Effector CD8-positive, alpha-beta T cell (primary cell): ENCODE measurements around the gene WNT10A.
A peak's percentile ranks its signal among the peaks of the same experiment; 100 is the strongest.

Experiments
- DNase-seq: peaks from one replicate; lab custom pipeline; 2025; lab: John Stamatoyannopoulos, UW

Gene WNT10A

DNA sequence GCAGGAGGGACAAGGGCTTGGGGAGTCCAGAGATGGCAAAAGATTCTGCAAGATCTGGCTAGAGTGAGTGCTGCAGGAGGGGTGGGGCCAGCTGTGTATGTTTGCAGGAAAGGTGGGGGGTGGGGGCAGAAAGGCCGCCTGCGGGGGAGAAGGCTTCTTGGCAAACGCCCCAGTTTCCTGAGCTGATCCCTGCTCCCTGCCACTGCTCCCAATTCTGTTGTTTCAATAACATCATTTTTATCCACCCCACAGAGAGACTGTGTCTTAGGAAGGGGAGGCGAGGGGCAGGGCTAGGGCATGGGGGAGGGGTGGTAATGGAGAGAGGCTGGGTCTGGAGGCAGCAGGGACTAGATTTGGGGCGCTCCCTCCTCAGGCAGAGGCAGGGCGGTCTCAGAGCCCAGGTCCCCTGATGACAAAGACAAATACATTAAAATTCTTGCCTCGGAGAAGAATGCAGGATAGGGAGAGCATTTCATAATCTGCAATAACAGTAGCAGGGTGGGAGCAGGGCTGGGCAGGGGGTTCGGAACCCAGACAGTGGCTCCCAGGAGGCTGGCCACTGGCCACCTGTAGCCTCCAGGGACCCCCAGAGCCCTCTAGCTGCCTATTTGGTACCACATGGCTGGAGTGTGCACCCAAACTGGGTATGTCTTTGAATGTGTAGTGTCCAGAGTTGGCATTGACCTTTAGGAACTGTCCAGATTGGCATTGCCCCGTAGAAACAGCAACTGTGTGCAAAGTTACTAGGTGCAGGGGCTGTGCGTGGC, 23.1 kb upstream of the WNT10A start:
- no peak for DNase-seq

DNA sequence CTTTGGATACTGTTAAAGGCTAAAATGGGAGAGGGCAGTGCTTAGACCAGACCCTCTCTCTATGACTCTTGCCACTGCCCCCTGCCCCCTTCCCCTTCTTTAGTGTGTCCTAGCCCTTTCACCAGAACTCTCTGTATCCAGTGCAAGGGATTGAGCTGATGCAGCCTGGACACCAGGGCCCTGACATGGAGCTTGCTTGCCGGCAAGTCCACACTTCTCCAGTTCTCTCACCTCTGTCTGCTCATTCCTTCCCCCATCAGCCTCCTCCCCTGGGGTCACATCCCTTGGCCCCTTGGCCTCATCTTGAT, 22.6 kb upstream of the WNT10A start:
- DNase-seq, result no peak

DNA sequence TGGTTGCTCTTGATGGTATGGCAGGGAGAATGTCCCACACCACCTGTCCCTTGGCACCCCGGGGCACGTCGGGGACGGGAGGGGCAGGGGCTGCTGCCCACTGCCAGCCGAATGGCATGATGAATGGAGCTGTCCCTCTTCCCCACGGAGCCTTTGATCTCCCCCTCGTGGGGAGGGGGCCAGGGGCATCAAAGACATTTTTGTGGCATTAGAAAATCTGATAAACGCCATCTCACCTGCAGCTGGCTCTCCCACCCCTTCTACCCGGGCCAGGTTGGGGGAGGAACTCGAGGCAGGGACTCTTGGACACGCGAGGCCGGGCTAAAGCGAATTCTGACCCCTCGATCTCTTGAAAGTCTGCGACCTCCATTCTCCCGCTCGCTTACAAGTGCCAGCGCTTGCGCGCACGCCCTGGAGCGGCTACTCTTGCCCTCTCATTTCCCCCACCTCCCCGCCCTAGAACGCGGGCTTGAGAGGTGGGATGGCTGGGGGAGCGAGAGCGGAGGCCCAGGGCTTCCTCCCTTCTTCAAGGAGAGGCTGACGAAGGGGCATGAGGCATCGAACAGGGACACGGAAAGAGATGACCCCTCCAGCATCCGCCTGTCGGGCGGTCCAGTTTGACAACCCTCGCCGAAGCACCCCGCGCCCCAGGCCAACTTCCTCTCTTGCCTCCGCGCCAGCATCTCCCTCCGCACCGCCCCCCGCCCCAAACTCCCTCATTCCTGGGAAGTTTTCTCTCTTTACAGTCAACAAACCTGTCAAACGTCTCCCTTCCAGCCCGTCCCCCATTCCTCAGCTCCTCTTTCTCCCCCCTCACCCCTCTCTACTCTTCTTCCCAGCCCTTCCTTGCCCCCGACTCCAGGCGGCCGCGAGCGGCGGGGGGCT, 21.7 kb upstream of the WNT10A start:
- no peak for DNase-seq

DNA sequence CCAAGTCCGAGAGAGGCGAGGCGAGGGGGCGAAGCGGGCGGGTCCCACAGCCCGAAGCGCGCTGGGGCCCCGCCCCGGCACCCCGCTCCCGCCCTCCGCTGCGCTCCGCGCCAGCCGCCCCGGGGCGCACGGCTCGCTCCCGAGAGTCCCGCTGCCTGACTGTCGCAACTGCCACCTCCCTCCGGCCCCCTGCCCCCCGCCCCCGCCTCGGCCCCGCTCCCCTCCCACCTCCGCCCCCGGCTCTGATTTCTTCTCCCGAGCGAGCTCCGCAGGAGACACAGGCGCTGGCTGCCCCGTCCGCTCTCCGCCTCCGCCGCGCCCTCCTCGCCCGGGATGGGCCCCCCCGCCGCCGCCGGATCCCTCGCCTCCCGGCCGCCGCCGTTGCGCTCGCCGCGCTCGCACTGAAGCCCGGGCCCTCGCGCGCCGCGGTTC, 21.1 kb upstream of the WNT10A start, which contains the start of gene WNT6:
WNT6 (plus strand) TSS at position 250 of the 432 bp plus-strand sequence. CDS start 233 bp downstream, outside the sequence.
- no peak for DNase-seq

DNA sequence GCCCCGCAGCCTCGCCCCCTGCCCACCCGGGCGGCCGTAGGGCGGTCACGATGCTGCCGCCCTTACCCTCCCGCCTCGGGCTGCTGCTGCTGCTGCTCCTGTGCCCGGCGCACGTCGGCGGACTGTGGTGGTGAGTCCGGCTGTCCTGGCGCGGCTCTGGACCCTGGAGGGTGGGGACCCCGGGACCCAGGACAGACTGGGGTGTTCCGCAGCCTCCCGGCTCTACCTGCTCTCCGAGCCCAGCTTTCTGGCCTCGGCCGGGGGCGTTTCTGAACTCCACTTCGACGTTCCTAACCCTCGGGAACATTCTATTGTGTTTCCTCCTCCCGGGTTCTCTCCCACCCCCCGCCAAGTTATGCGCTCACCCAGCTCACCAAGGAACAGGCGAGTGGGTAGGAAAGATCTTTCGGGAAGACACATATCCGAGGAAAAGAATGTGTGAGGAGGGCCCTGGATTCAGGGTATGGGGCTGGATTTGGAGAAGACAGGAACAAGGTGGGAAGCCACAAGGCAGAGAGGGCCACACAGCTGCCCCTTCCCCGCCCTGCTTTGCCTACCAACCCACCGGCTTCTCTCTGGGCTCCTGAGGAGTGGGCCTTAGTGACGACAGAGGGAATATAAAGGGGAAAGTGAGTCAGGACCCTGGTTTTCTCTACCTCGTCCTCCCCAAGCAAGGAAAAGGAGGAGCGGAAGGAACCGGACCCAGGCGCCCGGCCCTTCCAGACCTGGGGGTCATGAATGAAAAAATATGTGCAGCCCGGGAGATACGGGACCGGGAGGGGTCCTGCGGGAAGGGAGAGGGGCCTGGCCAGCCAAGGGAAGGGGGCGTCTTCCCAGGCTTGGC, 20.4 kb upstream of the WNT10A start:
- DNase-seq, result no peak

DNA sequence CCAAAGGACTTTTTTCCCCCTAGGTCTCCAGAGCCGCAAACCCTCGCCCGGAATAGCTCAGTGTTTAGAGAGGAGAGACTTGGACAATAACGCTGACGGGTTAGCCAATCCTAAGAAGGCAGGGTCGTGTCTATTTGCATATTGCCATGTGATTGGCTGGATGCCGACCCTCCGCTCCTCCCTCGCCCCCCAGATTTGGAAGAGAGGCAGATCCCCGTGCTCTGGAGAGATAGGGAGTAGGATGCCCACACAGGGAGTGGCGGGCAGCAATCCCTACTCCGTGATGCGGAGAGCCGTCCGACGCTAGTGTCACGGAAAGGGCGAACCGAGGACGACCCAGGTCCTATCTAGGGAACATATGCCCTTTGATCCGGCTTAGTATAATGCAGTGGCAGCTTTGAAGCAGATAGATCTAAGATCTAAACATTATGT, 19.7 kb upstream of the WNT10A start:
- DNase-seq, result peak; percentile 16

DNA sequence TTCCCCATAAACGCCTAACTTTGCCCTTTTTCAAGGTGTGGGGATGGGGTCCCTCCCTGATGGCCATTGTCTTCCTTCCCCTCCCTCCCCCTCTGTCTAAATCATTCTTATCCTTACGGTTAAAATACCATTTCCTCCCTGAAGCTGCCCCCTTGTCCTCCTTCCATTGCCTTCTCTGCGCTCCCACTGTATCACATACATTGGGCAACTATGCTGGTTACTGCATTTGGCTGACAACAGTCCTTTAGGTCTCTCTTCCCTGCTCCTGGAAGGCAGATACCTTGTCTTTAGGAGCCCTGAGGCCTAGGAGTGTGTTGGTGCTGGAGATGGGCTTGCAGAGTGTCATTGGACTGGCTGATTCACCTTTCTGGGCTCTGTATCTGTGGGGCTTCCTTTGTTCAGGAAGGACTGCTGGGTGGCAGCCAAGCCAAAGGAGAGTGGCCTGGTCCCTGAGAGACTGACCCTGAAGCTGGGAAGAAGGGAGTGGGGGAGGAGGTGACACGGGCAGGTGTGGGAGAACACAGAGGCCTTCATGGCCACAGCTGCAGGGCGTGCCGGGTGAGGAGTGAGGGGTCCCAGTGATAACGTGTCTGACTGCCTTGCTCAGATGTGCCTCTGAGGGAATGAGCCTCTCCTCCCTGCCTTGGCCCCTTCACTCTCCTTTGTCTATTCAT, 18.9 kb upstream of the WNT10A start:
- DNase-seq, result no peak

DNA sequence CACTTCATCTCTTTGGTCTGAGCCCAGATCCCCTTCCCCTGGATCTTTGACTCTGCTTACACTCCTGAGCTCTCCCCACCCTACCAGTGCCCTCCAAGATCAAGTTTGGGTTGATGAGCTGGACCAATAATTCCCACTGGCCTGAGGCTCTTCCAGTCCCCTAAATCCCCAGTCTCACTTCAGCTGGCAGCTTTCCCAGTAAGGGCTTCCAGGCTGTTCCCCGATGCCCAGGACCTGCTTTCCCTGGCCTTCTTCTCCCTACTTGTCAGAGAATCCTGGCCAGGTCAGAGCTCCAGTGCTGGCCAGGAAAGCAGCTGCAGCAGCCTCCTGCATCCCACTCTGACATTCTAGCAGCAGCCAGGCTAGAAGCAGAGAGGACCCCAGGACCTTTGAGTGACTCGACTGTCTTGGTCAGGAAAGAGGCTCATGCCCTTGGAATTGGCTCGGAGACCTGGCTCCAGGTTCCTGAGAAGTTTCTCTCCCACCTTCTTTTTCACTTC, 17.6 kb upstream of the WNT10A start:
- DNase-seq, result no peak

DNA sequence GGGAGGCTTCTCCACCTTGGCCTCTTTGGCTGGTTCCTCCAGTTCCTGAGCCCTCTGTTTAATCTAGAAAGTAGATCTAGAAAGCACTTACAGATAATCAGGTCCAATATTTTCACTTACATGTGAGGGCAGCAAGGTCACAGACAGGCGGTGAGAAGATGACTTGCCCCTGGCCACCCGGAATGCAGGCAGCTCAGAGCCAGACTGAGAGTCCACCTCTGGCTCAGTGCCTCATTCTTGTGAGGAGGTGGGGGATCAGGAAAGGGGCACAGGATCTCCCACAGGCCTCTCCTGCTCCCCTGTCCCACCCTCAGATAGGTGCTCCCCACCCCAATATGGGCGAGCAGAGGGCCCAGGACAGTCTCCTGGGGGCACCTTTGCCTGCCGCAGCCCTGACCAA, 15.3 kb upstream of the WNT10A start:
- DNase-seq, result no peak

DNA sequence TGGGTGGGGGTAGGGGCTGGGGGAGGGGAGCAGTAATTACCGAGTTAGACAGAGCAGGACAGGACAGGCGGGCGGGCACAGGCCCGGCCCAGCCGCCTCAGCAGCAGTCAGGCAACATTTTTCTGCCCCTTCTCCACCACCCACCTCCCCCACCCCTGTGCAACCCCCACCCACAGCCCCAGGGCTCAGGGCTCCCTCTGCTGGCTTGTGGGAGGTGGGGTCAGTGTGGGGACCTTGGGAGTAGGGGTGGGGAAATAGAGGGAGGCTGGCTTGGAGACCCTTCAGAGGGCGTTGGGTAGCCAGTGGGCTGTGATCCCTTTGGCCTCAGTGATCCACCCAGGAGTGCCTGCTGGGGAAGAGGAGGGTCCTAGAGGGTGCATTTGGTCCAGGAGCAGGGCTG, 14.7 kb upstream of the WNT10A start:
- no peak for DNase-seq

DNA sequence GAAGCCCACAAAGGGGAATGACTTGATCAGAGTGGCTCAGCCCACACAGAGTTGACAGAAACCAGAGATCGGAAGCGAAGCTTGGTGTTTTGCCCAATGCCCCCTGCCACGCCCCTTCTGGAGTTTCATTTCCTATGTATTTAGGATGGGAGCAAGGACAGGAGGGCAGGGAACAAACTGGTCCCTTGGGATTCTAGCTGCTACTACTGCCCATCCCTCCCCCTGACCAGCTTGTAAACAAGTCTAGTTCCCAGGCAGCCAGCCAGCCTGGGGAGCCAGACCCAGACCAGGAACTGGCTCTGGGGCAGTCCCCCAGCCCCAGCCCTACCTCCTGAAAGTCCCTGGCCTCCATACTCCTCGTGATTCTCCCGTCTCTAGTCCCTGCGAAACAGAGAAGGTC, 12.8 kb upstream of the WNT10A start:
- DNase-seq, result no peak

DNA sequence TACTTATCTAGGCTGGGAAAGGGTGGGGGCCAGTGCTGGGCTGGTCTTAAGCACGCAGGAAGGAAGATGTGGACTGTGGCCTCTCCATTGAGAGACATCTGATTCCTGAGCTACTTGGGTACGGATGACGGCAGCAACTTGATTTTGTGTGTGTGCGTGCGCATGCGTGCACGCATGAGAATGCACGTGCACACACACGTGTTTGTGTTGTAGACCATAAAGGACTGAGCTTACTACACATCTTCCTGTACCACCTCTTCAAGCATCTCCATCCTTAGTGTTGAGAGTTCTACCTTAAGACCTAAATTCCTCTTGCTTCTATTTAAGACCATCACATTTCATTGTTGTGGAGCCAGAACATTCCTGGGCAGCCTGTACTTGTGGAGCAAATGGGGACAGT, 11.6 kb upstream of the WNT10A start:
- DNase-seq, result no peak

DNA sequence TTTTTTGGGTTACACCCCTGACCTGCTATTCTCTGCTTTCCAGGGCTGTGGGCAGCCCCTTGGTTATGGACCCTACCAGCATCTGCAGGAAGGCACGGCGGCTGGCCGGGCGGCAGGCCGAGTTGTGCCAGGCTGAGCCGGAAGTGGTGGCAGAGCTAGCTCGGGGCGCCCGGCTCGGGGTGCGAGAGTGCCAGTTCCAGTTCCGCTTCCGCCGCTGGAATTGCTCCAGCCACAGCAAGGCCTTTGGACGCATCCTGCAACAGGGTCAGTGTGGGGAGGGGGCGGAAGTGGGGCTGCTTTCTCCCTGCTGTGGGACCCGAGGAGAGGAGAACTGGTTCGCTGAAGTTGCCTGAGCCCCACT, 9.7 kb upstream of the WNT10A start:
- DNase-seq, result no peak

DNA sequence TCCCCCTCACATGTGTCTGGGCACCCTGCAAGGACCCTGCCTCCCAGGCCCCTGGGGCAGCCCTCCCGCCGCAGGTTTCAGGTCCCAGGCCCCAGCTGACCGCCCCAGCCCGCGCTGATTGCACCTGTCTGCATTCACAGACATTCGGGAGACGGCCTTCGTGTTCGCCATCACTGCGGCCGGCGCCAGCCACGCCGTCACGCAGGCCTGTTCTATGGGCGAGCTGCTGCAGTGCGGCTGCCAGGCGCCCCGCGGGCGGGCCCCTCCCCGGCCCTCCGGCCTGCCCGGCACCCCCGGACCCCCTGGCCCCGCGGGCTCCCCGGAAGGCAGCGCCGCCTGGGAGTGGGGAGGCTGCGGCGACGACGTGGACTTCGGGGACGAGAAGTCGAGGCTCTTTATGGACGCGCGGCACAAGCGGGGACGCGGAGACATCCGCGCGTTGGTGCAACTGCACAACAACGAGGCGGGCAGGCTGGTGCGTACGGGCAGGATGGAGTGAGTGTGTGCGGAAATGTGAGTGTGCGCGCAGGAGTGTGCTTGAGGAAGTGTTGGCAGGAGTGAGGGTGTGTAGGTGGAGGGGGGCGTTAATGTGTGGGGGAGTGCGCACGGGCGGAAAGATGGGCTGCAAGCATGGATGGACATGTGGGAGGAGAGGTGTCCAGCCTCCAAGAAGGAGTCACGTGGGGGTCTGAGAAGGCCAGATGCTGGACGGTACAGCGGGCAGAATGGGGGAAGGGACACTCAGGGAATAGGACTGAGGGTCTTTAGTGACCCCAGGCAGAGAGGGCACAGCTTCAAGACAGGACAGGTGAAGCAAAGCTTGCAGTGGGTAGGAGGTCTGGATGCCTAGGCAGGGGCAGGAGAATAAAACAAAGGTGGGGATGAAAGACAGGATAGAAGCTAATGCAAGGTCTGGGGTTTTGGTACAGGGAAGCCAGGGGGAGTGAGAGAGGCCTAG, 9.0 kb upstream of the WNT10A start:
- DNase-seq, result no peak

DNA sequence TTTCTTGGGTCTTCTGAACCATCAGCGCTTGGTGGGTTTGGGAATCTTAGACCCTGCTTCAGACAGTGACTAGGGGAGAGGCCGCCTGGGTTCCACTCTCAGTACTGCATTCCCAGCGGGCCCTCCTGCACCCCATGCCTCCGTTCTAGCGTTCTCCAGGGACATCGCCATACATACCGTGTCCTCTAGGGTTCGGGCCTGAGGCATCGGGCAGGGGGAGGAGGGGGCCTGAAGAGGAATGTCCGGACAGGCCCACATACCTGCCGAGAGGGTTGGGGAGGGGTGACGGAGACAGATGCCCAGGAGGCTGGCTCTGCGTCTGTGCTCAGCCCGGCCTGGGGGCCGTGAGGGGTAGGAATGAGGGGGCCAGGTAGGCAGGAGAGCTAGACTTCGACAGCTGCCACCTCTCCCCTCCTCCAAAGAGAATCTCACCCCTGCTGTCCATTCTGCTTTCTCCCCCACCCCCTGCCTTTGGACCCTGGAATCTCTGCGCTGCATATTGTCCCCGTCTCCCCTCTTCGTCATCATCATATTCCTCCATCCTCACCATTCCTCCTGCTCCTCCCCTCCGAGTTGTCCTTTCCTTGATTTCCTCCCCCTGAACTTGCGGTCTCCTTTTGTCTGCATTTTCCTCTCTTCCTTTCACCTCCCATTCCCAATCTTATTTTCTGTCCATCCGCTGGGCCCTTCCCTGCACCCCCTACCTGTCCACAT, 7.8 kb upstream of the WNT10A start:
- DNase-seq, result no peak

DNA sequence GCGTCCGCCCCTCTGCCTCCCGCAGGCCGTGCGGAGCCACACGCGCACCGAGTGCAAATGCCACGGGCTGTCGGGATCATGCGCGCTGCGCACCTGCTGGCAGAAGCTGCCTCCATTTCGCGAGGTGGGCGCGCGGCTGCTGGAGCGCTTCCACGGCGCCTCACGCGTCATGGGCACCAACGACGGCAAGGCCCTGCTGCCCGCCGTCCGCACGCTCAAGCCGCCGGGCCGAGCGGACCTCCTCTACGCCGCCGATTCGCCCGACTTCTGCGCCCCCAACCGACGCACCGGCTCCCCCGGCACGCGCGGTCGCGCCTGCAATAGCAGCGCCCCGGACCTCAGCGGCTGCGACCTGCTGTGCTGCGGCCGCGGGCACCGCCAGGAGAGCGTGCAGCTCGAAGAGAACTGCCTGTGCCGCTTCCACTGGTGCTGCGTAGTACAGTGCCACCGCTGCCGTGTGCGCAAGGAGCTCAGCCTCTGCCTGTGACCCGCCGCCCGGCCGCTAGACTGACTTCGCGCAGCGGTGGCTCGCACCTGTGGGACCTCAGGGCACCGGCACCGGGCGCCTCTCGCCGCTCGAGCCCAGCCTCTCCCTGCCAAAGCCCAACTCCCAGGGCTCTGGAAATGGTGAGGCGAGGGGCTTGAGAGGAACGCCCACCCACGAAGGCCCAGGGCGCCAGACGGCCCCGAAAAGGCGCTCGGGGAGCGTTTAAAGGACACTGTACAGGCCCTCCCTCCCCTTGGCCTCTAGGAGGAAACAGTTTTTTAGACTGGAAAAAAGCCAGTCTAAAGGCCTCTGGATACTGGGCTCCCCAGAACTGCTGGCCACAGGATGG, 7.1 kb upstream of the WNT10A start:
- DNase-seq, result no peak

DNA sequence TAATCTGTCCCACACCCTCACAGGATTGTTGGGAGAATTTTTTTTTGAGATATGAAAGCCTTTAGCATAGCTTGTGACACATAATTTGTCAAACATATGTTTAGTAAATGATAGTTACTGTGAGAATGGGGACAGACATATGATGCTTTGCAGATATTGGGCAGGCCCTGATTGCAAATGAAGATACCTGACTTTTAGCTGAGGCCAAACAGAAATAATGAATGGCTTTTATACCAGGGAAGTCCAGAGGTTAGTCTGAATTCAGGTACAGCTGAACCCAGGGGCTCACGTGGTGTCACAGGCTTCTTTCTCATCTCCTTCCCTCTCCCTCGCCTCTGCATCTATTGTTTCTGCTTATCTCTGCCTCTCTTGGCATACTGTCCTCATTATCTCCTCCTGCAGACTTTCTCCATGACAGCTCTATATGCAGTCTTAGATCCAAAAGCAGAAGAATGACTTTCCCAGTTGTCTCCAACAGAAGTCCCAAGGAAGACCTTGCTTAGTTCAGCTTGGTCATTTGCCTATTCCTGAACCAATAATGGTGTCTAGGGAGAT, 4.9 kb upstream of the WNT10A start:
- no peak for DNase-seq

DNA sequence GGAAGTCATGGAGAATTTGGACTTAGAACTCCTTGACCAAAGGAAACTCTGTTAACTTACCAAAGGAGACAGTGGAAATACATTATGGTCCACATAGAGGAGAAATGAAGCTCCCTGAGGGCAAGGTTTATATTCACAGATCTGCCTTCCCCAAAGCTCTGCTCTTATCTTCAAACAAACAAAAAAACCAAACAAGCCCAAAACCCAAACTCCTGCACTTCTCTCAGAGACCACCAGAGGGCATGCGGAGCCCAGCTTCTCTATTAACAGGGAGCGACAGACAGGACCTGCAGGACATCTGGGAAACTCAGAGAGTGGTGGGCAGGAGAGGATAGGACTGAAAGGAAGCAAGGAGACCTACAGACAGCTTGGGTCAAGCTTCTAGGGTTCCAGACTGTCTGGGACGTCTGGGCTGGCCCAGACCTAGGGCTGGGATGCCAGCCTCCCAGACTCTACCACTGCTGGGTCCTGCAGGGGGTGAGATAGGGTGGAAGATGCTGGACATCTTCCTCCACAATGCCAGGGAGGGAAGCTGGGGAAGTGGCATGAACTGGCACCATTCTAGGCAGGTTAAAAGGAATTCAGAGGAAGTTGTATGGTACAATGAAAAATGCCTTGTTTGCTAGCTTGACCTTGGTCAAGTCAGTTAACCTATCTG, 4.0 kb upstream of the WNT10A start:
- DNase-seq, result peak; percentile 61
